HEK293 (cell line): ENCODE data around the gene CSAD.
A peak's percentile ranks its signal among the peaks of the same experiment; 100 is the strongest.

Experiments used
- EGR2 ChIP-seq: fragments of 450-650 bp; formaldehyde crosslinking; IDR thresholded peaks from 2 replicates; pipeline ENCODE4 v1.5.1; 2016; ENCODE audit warnings: low read depth, missing biosample characterization, missing genetic modification characterization
- GLI2 ChIP-seq: fragments of 450-650 bp; formaldehyde crosslinking; IDR thresholded peaks from 2 replicates; pipeline ENCODE4; 2017; ENCODE audit warnings: missing biosample characterization, missing genetic modification characterization, low read depth, borderline replicate concordance
- PATZ1 ChIP-seq: fragments of 450-650 bp; formaldehyde crosslinking; IDR thresholded peaks from 2 replicates; pipeline ENCODE4 v1.5.1; 2016; ENCODE audit warnings: missing biosample characterization, missing genetic modification characterization
- SALL2 ChIP-seq: fragments of 450-650 bp; formaldehyde crosslinking; IDR thresholded peaks from 2 replicates; pipeline ENCODE4 v1.5.0; 2017; ENCODE audit warnings: missing biosample characterization, mild to moderate bottlenecking, missing genetic modification characterization, borderline replicate concordance
- SCRT1 ChIP-seq: fragments of 450-650 bp; formaldehyde crosslinking; IDR thresholded peaks from 2 replicates; pipeline ENCODE4 v1.5.1; 2016; ENCODE audit warnings: missing biosample characterization, missing genetic modification characterization, borderline replicate concordance
- ZBTB20 ChIP-seq: fragments of 450-650 bp; formaldehyde crosslinking; IDR thresholded peaks from 2 replicates; pipeline ENCODE4 v1.5.1; 2016; ENCODE audit warnings: missing biosample characterization, missing genetic modification characterization
- ZBTB21 ChIP-seq: fragments of 450-650 bp; formaldehyde crosslinking; IDR thresholded peaks from 2 replicates; pipeline ENCODE4 v1.5.1; 2017; ENCODE audit warnings: missing biosample characterization, missing genetic modification characterization
- ZBTB48 ChIP-seq: fragments of 450-650 bp; formaldehyde crosslinking; IDR thresholded peaks from 2 replicates; pipeline ENCODE4 v1.5.1; 2016; ENCODE audit warnings: missing biosample characterization, missing genetic modification characterization
- ZBTB6 ChIP-seq: fragments of 450-650 bp; formaldehyde crosslinking; IDR thresholded peaks from 2 replicates; pipeline ENCODE4 v1.5.1; 2017; ENCODE audit warnings: missing biosample characterization, missing genetic modification characterization
- ZBTB7A ChIP-seq: fragments of 450-650 bp; formaldehyde crosslinking; IDR thresholded peaks from 2 replicates; pipeline ENCODE4 v1.5.1; 2016; ENCODE audit warnings: low read depth, missing biosample characterization, missing genetic modification characterization
- ZFP41 ChIP-seq: fragments of 450-650 bp; formaldehyde crosslinking; IDR thresholded peaks from 2 replicates; pipeline ENCODE4 v1.5.1; 2016; ENCODE audit warnings: missing biosample characterization, missing genetic modification characterization, borderline replicate concordance
- ZNF114 ChIP-seq: fragments of 450-650 bp; formaldehyde crosslinking; IDR thresholded peaks from 2 replicates; pipeline ENCODE4 v1.5.0; 2017; ENCODE audit warnings: missing biosample characterization, missing genetic modification characterization
- ZNF132 ChIP-seq: fragments of 450-650 bp; formaldehyde crosslinking; IDR thresholded peaks from 2 replicates; pipeline ENCODE4 v1.5.1; 2017; ENCODE audit warnings: missing biosample characterization, missing genetic modification characterization, borderline replicate concordance
- ZNF157 ChIP-seq: fragments of 450-650 bp; formaldehyde crosslinking; IDR thresholded peaks from 2 replicates; pipeline ENCODE4 v1.5.1; 2016; ENCODE audit warnings: missing biosample characterization, missing genetic modification characterization
- ZNF26 ChIP-seq: fragments of 450-650 bp; formaldehyde crosslinking; IDR thresholded peaks from 2 replicates; pipeline ENCODE4 v1.5.1; 2016; ENCODE audit warnings: missing biosample characterization, missing genetic modification characterization
- ZNF324 ChIP-seq: fragments of 450-650 bp; formaldehyde crosslinking; IDR thresholded peaks from 2 replicates; pipeline ENCODE4 v1.5.1; 2016; ENCODE audit warnings: missing biosample characterization, missing genetic modification characterization
- ZNF544 ChIP-seq: fragments of 450-650 bp; formaldehyde crosslinking; IDR thresholded peaks from 2 replicates; pipeline ENCODE4 v1.5.0; 2017; ENCODE audit warnings: missing biosample characterization, missing genetic modification characterization
- ZNF571 ChIP-seq: fragments of 450-650 bp; formaldehyde crosslinking; IDR thresholded peaks from 2 replicates; pipeline ENCODE4 v1.5.0; 2017; ENCODE audit warnings: missing biosample characterization, missing genetic modification characterization
- ZNF629 ChIP-seq: fragments of 450-650 bp; formaldehyde crosslinking; IDR thresholded peaks from 2 replicates; pipeline ENCODE4 v1.5.1; 2017; ENCODE audit warnings: missing biosample characterization, missing genetic modification characterization
- ZNF645 ChIP-seq: fragments of 450-650 bp; formaldehyde crosslinking; IDR thresholded peaks from 2 replicates; pipeline ENCODE4; 2016; ENCODE audit warnings: missing biosample characterization, missing genetic modification characterization
- ZNF660 ChIP-seq: fragments of 450-650 bp; IDR thresholded peaks from 2 replicates; pipeline ENCODE4 v1.5.1; 2018; ENCODE audit warnings: missing biosample characterization, mild to moderate bottlenecking, missing genetic modification characterization
- ZNF677 ChIP-seq: fragments of 450-650 bp; IDR thresholded peaks from 2 replicates; pipeline ENCODE4 v1.5.0; 2018; ENCODE audit warnings: missing biosample characterization, mild to moderate bottlenecking, missing genetic modification characterization, moderate library complexity
- ZNF837 ChIP-seq: fragments of 450-650 bp; formaldehyde crosslinking; IDR thresholded peaks from 2 replicates; pipeline ENCODE4 v1.5.1; 2016; ENCODE audit warnings: missing biosample characterization, missing genetic modification characterization
- TF ChIP-seq, protein P1 (sequence below): fragments of 450-650 bp; formaldehyde crosslinking; IDR thresholded peaks from 2 replicates; pipeline ENCODE4 v1.5.1; 2016; ENCODE audit warnings: missing biosample characterization, missing genetic modification characterization
- TF ChIP-seq, protein P2 (sequence below): fragments of 450-650 bp; formaldehyde crosslinking; IDR thresholded peaks from 2 replicates; pipeline ENCODE4 v1.5.1; 2017; ENCODE audit warnings: missing biosample characterization, missing genetic modification characterization
- TF ChIP-seq, protein P3 (sequence below): fragments of 450-650 bp; formaldehyde crosslinking; IDR thresholded peaks from 2 replicates; pipeline ENCODE4 v1.5.1; 2016; ENCODE audit warnings: missing biosample characterization, missing genetic modification characterization
- TF ChIP-seq, protein P4 (sequence below): fragments of 450-650 bp; formaldehyde crosslinking; IDR thresholded peaks from 2 replicates; pipeline ENCODE4 v1.5.0; 2017; ENCODE audit warnings: missing biosample characterization, missing genetic modification characterization, borderline replicate concordance

CSAD gene

GRCh38 chr12:53190108-53190729, 9.5 kb upstream of the CSAD start (continued):
- TF ChIP-seq ZBTB21 (no peak), GLI2 (tag by site-specific recombination) (no peak), ZNF629 (no peak), ZNF837 (tag by site-specific recombination) (no peak), ZNF571 (no peak), ZNF26 (tag by site-specific recombination) (no peak), ZNF157 (tag by site-specific recombination) (no peak), ZNF132 (tag by site-specific recombination) (no peak), ZBTB48 (tag by site-specific recombination) (peak; percentile 31; the same call in 1 of the 2 replicates), SCRT1 (peak; percentile 82; the same call in 1 of the 2 replicates), EGR2 (no peak), ZNF645 (no peak), ZFP41 (tag by site-specific recombination) (no peak), ZNF114 (tag by site-specific recombination) (no peak), PATZ1 (0 out of 2 replicates have a peak, but pooled peaks have one; percentile 40), ZBTB7A (no peak), ZBTB6 (tag by site-specific recombination) (no peak), ZNF324 (no peak), ZBTB20 (tag by site-specific recombination) (0 out of 2 replicates have a peak, but pooled peaks have one; percentile 22), ZNF677 (no peak), SALL2 (no peak), ZNF544 (tag by site-specific recombination) (no peak), ZNF660 (tag by site-specific recombination) (peak; percentile 77)
- TF ChIP-seq, protein P1, sequence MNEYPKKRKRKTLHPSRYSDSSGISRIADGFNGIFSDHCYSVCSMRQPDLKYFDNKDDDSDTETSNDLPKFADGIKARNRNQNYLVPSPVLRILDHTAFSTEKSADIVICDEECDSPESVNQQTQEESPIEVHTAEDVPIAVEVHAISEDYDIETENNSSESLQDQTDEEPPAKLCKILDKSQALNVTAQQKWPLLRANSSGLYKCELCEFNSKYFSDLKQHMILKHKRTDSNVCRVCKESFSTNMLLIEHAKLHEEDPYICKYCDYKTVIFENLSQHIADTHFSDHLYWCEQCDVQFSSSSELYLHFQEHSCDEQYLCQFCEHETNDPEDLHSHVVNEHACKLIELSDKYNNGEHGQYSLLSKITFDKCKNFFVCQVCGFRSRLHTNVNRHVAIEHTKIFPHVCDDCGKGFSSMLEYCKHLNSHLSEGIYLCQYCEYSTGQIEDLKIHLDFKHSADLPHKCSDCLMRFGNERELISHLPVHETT (tag by site-specific recombination): no peak
- TF ChIP-seq, protein P2, sequence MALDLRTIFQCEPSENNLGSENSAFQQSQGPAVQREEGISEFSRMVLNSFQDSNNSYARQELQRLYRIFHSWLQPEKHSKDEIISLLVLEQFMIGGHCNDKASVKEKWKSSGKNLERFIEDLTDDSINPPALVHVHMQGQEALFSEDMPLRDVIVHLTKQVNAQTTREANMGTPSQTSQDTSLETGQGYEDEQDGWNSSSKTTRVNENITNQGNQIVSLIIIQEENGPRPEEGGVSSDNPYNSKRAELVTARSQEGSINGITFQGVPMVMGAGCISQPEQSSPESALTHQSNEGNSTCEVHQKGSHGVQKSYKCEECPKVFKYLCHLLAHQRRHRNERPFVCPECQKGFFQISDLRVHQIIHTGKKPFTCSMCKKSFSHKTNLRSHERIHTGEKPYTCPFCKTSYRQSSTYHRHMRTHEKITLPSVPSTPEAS (tag by site-specific recombination): no peak
- TF ChIP-seq, protein P3, sequence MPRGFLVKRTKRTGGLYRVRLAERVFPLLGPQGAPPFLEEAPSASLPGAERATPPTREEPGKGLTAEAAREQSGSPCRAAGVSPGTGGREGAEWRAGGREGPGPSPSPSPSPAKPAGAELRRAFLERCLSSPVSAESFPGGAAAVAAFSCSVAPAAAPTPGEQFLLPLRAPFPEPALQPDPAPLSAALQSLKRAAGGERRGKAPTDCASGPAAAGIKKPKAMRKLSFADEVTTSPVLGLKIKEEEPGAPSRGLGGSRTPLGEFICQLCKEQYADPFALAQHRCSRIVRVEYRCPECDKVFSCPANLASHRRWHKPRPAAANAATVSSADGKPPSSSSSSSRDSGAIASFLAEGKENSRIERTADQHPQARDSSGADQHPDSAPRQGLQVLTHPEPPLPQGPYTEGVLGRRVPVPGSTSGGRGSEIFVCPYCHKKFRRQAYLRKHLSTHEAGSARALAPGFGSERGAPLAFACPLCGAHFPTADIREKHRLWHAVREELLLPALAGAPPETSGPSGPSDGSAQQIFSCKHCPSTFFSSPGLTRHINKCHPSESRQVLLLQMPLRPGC: no peak
- TF ChIP-seq, protein P4, sequence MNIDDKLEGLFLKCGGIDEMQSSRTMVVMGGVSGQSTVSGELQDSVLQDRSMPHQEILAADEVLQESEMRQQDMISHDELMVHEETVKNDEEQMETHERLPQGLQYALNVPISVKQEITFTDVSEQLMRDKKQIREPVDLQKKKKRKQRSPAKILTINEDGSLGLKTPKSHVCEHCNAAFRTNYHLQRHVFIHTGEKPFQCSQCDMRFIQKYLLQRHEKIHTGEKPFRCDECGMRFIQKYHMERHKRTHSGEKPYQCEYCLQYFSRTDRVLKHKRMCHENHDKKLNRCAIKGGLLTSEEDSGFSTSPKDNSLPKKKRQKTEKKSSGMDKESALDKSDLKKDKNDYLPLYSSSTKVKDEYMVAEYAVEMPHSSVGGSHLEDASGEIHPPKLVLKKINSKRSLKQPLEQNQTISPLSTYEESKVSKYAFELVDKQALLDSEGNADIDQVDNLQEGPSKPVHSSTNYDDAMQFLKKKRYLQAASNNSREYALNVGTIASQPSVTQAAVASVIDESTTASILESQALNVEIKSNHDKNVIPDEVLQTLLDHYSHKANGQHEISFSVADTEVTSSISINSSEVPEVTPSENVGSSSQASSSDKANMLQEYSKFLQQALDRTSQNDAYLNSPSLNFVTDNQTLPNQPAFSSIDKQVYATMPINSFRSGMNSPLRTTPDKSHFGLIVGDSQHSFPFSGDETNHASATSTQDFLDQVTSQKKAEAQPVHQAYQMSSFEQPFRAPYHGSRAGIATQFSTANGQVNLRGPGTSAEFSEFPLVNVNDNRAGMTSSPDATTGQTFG (tag by site-specific recombination): no peak
